ENCODE results near the gene ACAP1.

DNA sequence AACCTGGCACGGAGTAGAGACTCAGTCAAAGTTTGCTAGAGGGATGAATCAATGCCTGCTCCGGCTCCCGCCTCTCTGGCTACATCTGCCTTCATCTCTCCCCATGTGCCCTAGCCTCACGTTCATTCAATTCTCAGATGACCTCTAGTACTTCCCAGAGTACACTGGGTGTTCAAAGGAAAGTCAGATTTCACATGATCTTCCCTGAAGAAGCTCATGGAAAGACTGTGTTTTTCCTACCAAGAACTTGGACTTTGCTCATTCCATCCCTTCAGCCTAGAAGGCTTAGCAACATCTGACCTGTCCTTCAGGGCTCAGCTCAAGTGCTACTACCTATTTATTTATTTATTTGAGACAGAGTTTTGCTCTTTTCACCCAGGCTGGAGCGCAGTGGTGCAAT, 33.5 kb downstream of the ACAP1 start:
- TF ChIP-seq, protein P1, sequence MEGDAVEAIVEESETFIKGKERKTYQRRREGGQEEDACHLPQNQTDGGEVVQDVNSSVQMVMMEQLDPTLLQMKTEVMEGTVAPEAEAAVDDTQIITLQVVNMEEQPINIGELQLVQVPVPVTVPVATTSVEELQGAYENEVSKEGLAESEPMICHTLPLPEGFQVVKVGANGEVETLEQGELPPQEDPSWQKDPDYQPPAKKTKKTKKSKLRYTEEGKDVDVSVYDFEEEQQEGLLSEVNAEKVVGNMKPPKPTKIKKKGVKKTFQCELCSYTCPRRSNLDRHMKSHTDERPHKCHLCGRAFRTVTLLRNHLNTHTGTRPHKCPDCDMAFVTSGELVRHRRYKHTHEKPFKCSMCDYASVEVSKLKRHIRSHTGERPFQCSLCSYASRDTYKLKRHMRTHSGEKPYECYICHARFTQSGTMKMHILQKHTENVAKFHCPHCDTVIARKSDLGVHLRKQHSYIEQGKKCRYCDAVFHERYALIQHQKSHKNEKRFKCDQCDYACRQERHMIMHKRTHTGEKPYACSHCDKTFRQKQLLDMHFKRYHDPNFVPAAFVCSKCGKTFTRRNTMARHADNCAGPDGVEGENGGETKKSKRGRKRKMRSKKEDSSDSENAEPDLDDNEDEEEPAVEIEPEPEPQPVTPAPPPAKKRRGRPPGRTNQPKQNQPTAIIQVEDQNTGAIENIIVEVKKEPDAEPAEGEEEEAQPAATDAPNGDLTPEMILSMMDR (IDR thresholded peaks at IDR 0.05) = no peak
- TF ChIP-seq ZNF263 (CRISPR knock-in tag; IDR thresholded peaks at IDR 0.05; ENCODE audit: low read depth) = no peak
- no peak for TF ChIP-seq NR2C2 (CRISPR knock-in tag; IDR thresholded peaks at IDR 0.05)
- no peak for TF ChIP-seq E2F5 (CRISPR knock-in tag; IDR thresholded peaks at IDR 0.05)
- no peak for TF ChIP-seq MAX (CRISPR knock-in tag; IDR thresholded peaks at IDR 0.05)
- TF ChIP-seq, protein P2, sequence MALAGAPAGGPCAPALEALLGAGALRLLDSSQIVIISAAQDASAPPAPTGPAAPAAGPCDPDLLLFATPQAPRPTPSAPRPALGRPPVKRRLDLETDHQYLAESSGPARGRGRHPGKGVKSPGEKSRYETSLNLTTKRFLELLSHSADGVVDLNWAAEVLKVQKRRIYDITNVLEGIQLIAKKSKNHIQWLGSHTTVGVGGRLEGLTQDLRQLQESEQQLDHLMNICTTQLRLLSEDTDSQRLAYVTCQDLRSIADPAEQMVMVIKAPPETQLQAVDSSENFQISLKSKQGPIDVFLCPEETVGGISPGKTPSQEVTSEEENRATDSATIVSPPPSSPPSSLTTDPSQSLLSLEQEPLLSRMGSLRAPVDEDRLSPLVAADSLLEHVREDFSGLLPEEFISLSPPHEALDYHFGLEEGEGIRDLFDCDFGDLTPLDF (CRISPR knock-in tag; IDR thresholded peaks at IDR 0.05) = no peak
- no peak for TF ChIP-seq CBFB (CRISPR knock-in tag; IDR thresholded peaks at IDR 0.05; ENCODE audit: low read depth)
- no peak for TF ChIP-seq CREM (CRISPR knock-in tag; IDR thresholded peaks at IDR 0.05)
- TF ChIP-seq TP53 (CRISPR knock-in tag; IDR thresholded peaks at IDR 0.05) = no peak
- no peak for TF ChIP-seq ZNF138 (CRISPR knock-in tag; conservative IDR thresholded peaks at IDR 0.05)
- TF ChIP-seq, protein P3, sequence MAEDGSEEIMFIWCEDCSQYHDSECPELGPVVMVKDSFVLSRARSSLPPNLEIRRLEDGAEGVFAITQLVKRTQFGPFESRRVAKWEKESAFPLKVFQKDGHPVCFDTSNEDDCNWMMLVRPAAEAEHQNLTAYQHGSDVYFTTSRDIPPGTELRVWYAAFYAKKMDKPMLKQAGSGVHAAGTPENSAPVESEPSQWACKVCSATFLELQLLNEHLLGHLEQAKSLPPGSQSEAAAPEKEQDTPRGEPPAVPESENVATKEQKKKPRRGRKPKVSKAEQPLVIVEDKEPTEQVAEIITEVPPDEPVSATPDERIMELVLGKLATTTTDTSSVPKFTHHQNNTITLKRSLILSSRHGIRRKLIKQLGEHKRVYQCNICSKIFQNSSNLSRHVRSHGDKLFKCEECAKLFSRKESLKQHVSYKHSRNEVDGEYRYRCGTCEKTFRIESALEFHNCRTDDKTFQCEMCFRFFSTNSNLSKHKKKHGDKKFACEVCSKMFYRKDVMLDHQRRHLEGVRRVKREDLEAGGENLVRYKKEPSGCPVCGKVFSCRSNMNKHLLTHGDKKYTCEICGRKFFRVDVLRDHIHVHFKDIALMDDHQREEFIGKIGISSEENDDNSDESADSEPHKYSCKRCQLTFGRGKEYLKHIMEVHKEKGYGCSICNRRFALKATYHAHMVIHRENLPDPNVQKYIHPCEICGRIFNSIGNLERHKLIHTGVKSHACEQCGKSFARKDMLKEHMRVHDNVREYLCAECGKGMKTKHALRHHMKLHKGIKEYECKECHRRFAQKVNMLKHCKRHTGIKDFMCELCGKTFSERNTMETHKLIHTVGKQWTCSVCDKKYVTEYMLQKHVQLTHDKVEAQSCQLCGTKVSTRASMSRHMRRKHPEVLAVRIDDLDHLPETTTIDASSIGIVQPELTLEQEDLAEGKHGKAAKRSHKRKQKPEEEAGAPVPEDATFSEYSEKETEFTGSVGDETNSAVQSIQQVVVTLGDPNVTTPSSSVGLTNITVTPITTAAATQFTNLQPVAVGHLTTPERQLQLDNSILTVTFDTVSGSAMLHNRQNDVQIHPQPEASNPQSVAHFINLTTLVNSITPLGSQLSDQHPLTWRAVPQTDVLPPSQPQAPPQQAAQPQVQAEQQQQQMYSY (CRISPR knock-in tag; IDR thresholded peaks at IDR 0.05) = no peak
- no peak for TF ChIP-seq PRRX2 (CRISPR knock-in tag; IDR thresholded peaks at IDR 0.05)
- no peak for TF ChIP-seq FOXP4 (CRISPR knock-in tag; IDR thresholded peaks at IDR 0.05)
